Fibroblast of mammary gland (primary cell): ENCODE results near the gene USP53.
"Not testable (repeated sequence)": the region's sequence is repeated elsewhere in the genome, so short reads cannot be mapped to it uniquely, and the experiment has no call there.

ENCODE experiments used
- DNase-seq: peaks from one replicate; pipeline ENCODE4 v3.0.0-alpha.2; 2010; ENCODE audit warnings: low read depth
- H3K4me3 ChIP-seq: 2 replicates; pipeline ENCODE4 v1.5.1; 2011; ENCODE audit warnings: low read depth, mild to moderate bottlenecking, low read length, moderate library complexity; ENCODE audit not compliant: control insufficient read depth
- CTCF ChIP-seq: conservative IDR thresholded peaks from 2 replicates; pipeline ENCODE4 v1.5.1; 2011; ENCODE audit warnings: low read depth, low read length, inconsistent platforms; ENCODE audit not compliant: control insufficient read depth, insufficient read depth

The USP53 gene

GRCh38 chr4:119328695-119329094, 116.2 kb downstream of the USP53 start:
- no peak for TF ChIP-seq CTCF
- DNase-seq: no peak
- no peak overlapping the region for H3K4me3 ChIP-seq

- no peak for TF ChIP-seq CTCF
- no peak overlapping the region for H3K4me3 ChIP-seq
- DNase-seq: no peak
These were observed 117.5 kb downstream of the USP53 start for GRCh38 chr4:119329835-119330620.

- DNase-seq, H3K4me3 ChIP-seq: not testable (repeated sequence)
These were observed 123.9 kb downstream of the USP53 start for GRCh38 chr4:119336332-119336979.

GRCh38 chr4:119337010-119337409, 124.5 kb downstream of the USP53 start:
- peak; percentile 3 for DNase-seq
- no peak for TF ChIP-seq CTCF
- H3K4me3 ChIP-seq: no peak overlapping the region

GRCh38 chr4:119339895-119340294, 127.4 kb downstream of the USP53 start:
- DNase-seq, H3K4me3 ChIP-seq: not testable (repeated sequence)

GRCh38 chr4:119343293-119343692, 130.8 kb downstream of the USP53 start:
- DNase-seq, H3K4me3 ChIP-seq: not testable (repeated sequence)
